GM18499 (cell line): ENCODE measurements around the gene MCTP1.
"Not testable (repeated sequence)": the region's sequence is repeated elsewhere in the genome, so short reads cannot be mapped to it uniquely, and the experiment has no call there.

Experiments used
- ATAC-seq: cut with Tn5 transposase; IDR thresholded peaks from one replicate; pipeline ENCODE4 v1.9.1; 2021; ENCODE audit warnings: moderate number of reproducible peaks; ENCODE audit not compliant: insufficient read depth, unreplicated experiment

The MCTP1 gene

GRCh38 chr5:95194856-95195255, 90.0 kb downstream of the MCTP1 start:
- no peak for ATAC-seq

GRCh38 chr5:95191330-95191729, 93.6 kb downstream of the MCTP1 start:
- peak; percentile 93 for ATAC-seq

- no peak for ATAC-seq
These were observed 100.0 kb downstream of the MCTP1 start for GRCh38 chr5:95184924-95185323.

- no peak for ATAC-seq
These were observed 103.2 kb downstream of the MCTP1 start for GRCh38 chr5:95181644-95182043.

- ATAC-seq = no peak
These were observed 106.7 kb downstream of the MCTP1 start for GRCh38 chr5:95178046-95178651.

- no peak for ATAC-seq
These were observed 107.4 kb downstream of the MCTP1 start for GRCh38 chr5:95177456-95177855.

GRCh38 chr5:95175106-95175505, 109.8 kb downstream of the MCTP1 start:
- no peak for ATAC-seq

- ATAC-seq = no peak
These were observed 112.2 kb downstream of the MCTP1 start for GRCh38 chr5:95172659-95173058.

GRCh38 chr5:95164861-95165260, 120.0 kb downstream of the MCTP1 start:
- ATAC-seq = no peak

GRCh38 chr5:95163079-95163478, 121.8 kb downstream of the MCTP1 start:
- no peak for ATAC-seq

- no peak for ATAC-seq
These were observed 122.5 kb downstream of the MCTP1 start for GRCh38 chr5:95162231-95162992.

GRCh38 chr5:95159603-95160002, 125.3 kb downstream of the MCTP1 start:
- ATAC-seq = no peak

GRCh38 chr5:95155888-95156287, 129.0 kb downstream of the MCTP1 start:
- no peak for ATAC-seq

- ATAC-seq = no peak
These were observed 131.4 kb downstream of the MCTP1 start for GRCh38 chr5:95153511-95153910.

- ATAC-seq = no peak
These were observed 132.4 kb downstream of the MCTP1 start for GRCh38 chr5:95152535-95152934.

- ATAC-seq = no peak
These were observed 132.8 kb downstream of the MCTP1 start for GRCh38 chr5:95152131-95152530.

GRCh38 chr5:95151694-95152093, 133.2 kb downstream of the MCTP1 start:
- no peak for ATAC-seq

GRCh38 chr5:95149387-95149786, 135.5 kb downstream of the MCTP1 start:
- no peak for ATAC-seq

GRCh38 chr5:95148453-95148852, 136.4 kb downstream of the MCTP1 start:
- no peak for ATAC-seq

GRCh38 chr5:95143858-95144257, 141.0 kb downstream of the MCTP1 start:
- ATAC-seq = not testable (repeated sequence)

- no peak for ATAC-seq
These were observed 142.7 kb downstream of the MCTP1 start for GRCh38 chr5:95142145-95142544.

GRCh38 chr5:95141141-95141540, 143.8 kb downstream of the MCTP1 start:
- no peak for ATAC-seq
